NCI-H1105 treated with DMSO at 0.1 percent for 48 hours (cell line): ENCODE measurements around the gene FNDC1.
"Not testable (repeated sequence)": the region's sequence is repeated elsewhere in the genome, so short reads cannot be mapped to it uniquely, and the experiment has no call there.

Source experiments
- DNase-seq: peaks from one replicate; lab custom pipeline; 2025; lab: John Stamatoyannopoulos, UW

Gene FNDC1

GRCh38 chr6:159259441-159260125, 90.4 kb downstream of the FNDC1 start:
- DNase-seq, result no peak

GRCh38 chr6:159260208-159260607, 91.0 kb downstream of the FNDC1 start:
- no peak for DNase-seq

GRCh38 chr6:159261995-159262394, 92.8 kb downstream of the FNDC1 start:
- no peak for DNase-seq

GRCh38 chr6:159262586-159262985, 93.4 kb downstream of the FNDC1 start:
- DNase-seq, result no peak

GRCh38 chr6:159267165-159267564, 98.0 kb downstream of the FNDC1 start:
- DNase-seq, result no peak

GRCh38 chr6:159268511-159268910, 99.3 kb downstream of the FNDC1 start:
- DNase-seq, result no peak

GRCh38 chr6:159271257-159271656, 102.1 kb downstream of the FNDC1 start:
- no peak for DNase-seq

GRCh38 chr6:159278626-159279025, 109.4 kb downstream of the FNDC1 start:
- DNase-seq, result no peak

GRCh38 chr6:159279790-159280277, 110.6 kb downstream of the FNDC1 start:
- no peak for DNase-seq

GRCh38 chr6:159282421-159282820, 113.2 kb downstream of the FNDC1 start:
- DNase-seq, result no peak

- not testable (repeated sequence) for DNase-seq
Observed at GRCh38 chr6:159284661-159285060, 115.5 kb downstream of the FNDC1 start.

GRCh38 chr6:159298840-159299239, 129.6 kb downstream of the FNDC1 start:
- DNase-seq, result no peak

- DNase-seq, result no peak
Observed at GRCh38 chr6:159299566-159299965, 130.4 kb downstream of the FNDC1 start.

- DNase-seq, result no peak
Observed at GRCh38 chr6:159301277-159301676, 132.1 kb downstream of the FNDC1 start.

GRCh38 chr6:159301810-159302593, 132.8 kb downstream of the FNDC1 start:
- DNase-seq, result no peak

GRCh38 chr6:159302594-159302992, 133.4 kb downstream of the FNDC1 start:
- no peak for DNase-seq

GRCh38 chr6:159303159-159303558, 134.0 kb downstream of the FNDC1 start:
- no peak for DNase-seq

GRCh38 chr6:159303784-159304183, 134.6 kb downstream of the FNDC1 start:
- DNase-seq, result no peak

- DNase-seq, result no peak
Observed at GRCh38 chr6:159304641-159305040, 135.4 kb downstream of the FNDC1 start.

- DNase-seq, result no peak
Observed at GRCh38 chr6:159305159-159305558, 136.0 kb downstream of the FNDC1 start.

- no peak for DNase-seq
Observed at GRCh38 chr6:159305804-159306537, 136.8 kb downstream of the FNDC1 start.

GRCh38 chr6:159307246-159307790, 138.1 kb downstream of the FNDC1 start:
- DNase-seq, result no peak
